IMR-90 (cell line): ENCODE results near the gene NPFF. TPM values are rescaled to one million over a fixed set of nuclear protein-coding genes. Genes with fewer than 3 reads are reported as not detected.
"Not testable (repeated sequence)": the region's sequence is repeated elsewhere in the genome, so short reads cannot be mapped to it uniquely, and the experiment has no call there.

ENCODE experiments used
- ATAC-seq: fragments of 200-7000 bp; cut with Tn5 transposase; 2 replicates; pipeline ENCODE4 v1.9.1; 2020; ENCODE audit warnings: low read depth, mild to moderate bottlenecking, moderate library complexity
- BruUV-seq: library from RNA; stranded (reverse); fragments of 400-500 nt; replicated peaks from 2 replicates; lab custom pipeline; 2021; lab: Mats Ljungman, UMichigan
- CTCF ChIA-PET: fragments of 300-600 bp; formaldehyde crosslinking; extraction: SDS; loops from one replicate; lab custom pipeline; 2021; ENCODE audit warnings: antibody characterized with exemption; lab: Yijun Ruan, JAX
- POLR2A ChIA-PET: fragments of 300-600 bp; sonication (Branson Sonifier 250); formaldehyde crosslinking; loops from one replicate; lab custom pipeline; 2022; ENCODE audit warnings: antibody characterized with exemption; ENCODE audit not compliant: unreplicated experiment; lab: Charles Lee
- DNase-seq: peaks from one replicate; pipeline ENCODE4 v3.0.0; 2013
- H2AFZ ChIP-seq: replicated peaks from 2 replicates; pipeline ENCODE3; 2013; ENCODE audit warnings: low read length, mild to moderate bottlenecking; ENCODE audit not compliant: poor library complexity
- H2AK5ac ChIP-seq: 2 replicates; pipeline ENCODE4 v1.6.1; 2013; ENCODE audit warnings: low read depth, low read length, inconsistent platforms
- H2AK9ac ChIP-seq: replicated peaks from 2 replicates; pipeline ENCODE3; 2013; ENCODE audit warnings: mild to moderate bottlenecking, low read depth, low read length, moderate library complexity; ENCODE audit not compliant: poor library complexity
- H2BK120ac ChIP-seq: 2 replicates; pipeline ENCODE4 v1.6.1; 2013; ENCODE audit warnings: low read depth, low read length, inconsistent platforms
- H2BK15ac ChIP-seq: 3 replicates; pipeline ENCODE4 v1.6.1; 2013; ENCODE audit warnings: low read depth, low read length, inconsistent platforms
- H2BK20ac ChIP-seq: 2 replicates; pipeline ENCODE4 v1.6.1; 2013; ENCODE audit warnings: low read depth, mild to moderate bottlenecking, inconsistent platforms, low read length, moderate library complexity
- H2BK5ac ChIP-seq: 2 replicates; pipeline ENCODE4 v1.6.1; 2013; ENCODE audit warnings: mild to moderate bottlenecking, low read depth, low read length, inconsistent platforms; ENCODE audit not compliant: poor library complexity, severe bottlenecking
- H3K14ac ChIP-seq: replicated peaks from 2 replicates; pipeline ENCODE4 v1.6.1; 2013; ENCODE audit warnings: low read depth, low read length, inconsistent platforms
- H3K18ac ChIP-seq: 2 replicates; pipeline ENCODE4 v1.6.1; 2013; ENCODE audit warnings: low read depth, low read length, control low read depth
- H3K23ac ChIP-seq: 2 replicates; pipeline ENCODE4 v1.6.1; 2013; ENCODE audit warnings: low read depth, low read length, inconsistent platforms
- H3K27ac ChIP-seq: 2 replicates; pipeline ENCODE4 v1.5.1; 2013; ENCODE audit warnings: mild to moderate bottlenecking, control low read depth, low read length; ENCODE audit not compliant: insufficient read depth
- H3K27me3 ChIP-seq: 2 replicates; pipeline ENCODE4 v1.6.1; 2013; ENCODE audit warnings: low read length; ENCODE audit not compliant: control insufficient read depth, insufficient read depth
- H3K36me3 ChIP-seq: 2 replicates; pipeline ENCODE4 v1.6.1; 2013; ENCODE audit warnings: low read length, mixed read lengths; ENCODE audit not compliant: control insufficient read depth, insufficient read depth
- H3K4ac ChIP-seq: 2 replicates; pipeline ENCODE4 v1.6.1; 2013; ENCODE audit warnings: low read depth, low read length, inconsistent platforms
- H3K4me1 ChIP-seq: 2 replicates; pipeline ENCODE4 v1.6.1; 2013; ENCODE audit warnings: low read length, mixed read lengths; ENCODE audit not compliant: control insufficient read depth, insufficient read depth
- H3K4me2 ChIP-seq: 2 replicates; pipeline ENCODE4 v1.6.1; 2013; ENCODE audit warnings: low read depth, mild to moderate bottlenecking, control low read depth, low read length, moderate library complexity
- H3K4me3 ChIP-seq: 2 replicates; pipeline ENCODE4 v1.5.1; 2013; ENCODE audit warnings: low read depth, mild to moderate bottlenecking, control low read depth, low read length, moderate library complexity; ENCODE audit not compliant: insufficient read depth
- H3K56ac ChIP-seq: 2 replicates; pipeline ENCODE4 v1.6.1; 2013; ENCODE audit warnings: low read length, inconsistent platforms; ENCODE audit not compliant: insufficient read depth; ENCODE audit errors: extremely low read depth
- H3K79me1 ChIP-seq, 2 experiments: 2 replicates each; pipeline ENCODE4 v1.6.1; 2013; ENCODE audit warnings: low read length in 2 of 2, inconsistent platforms in 1 of 2, low read depth in 1 of 2
- H3K9ac ChIP-seq: 2 replicates; pipeline ENCODE4 v1.6.1; 2013; ENCODE audit warnings: low read depth, low read length, control low read depth
- H3K9me1 ChIP-seq: 2 replicates; pipeline ENCODE4 v1.6.1; 2013; ENCODE audit warnings: low read length, inconsistent platforms; ENCODE audit not compliant: insufficient read depth
- H3K9me3 ChIP-seq: 2 replicates; pipeline ENCODE4 v1.6.1; 2013; ENCODE audit warnings: low read length; ENCODE audit not compliant: control insufficient read depth, insufficient read depth
- H4K20me1 ChIP-seq: 2 replicates; pipeline ENCODE4 v1.6.1; 2013; ENCODE audit warnings: low read length, inconsistent platforms; ENCODE audit not compliant: insufficient read depth
- H4K5ac ChIP-seq: 2 replicates; pipeline ENCODE4 v1.6.1; 2013; ENCODE audit warnings: mild to moderate bottlenecking, low read depth, low read length, control low read depth
- H4K8ac ChIP-seq, 2 experiments: 2 replicates each; pipeline ENCODE4 v1.6.1; 2013; ENCODE audit warnings: low read depth in 2 of 2, low read length in 2 of 2, control low read depth in 1 of 2, inconsistent platforms in 1 of 2
- H4K91ac ChIP-seq: 2 replicates; pipeline ENCODE4 v1.6.1; 2013; ENCODE audit warnings: low read depth, low read length, inconsistent platforms; ENCODE audit not compliant: insufficient read depth
- WGBS, 2 experiments: methylation state at CpG; one replicate each; pipeline versions ENCODE4 v1.1.5 to v1.1.7; 2013; ENCODE audit warnings: missing lambda C conversion rate in 2 of 2; ENCODE audit not compliant: insufficient read length in 1 of 2; ENCODE audit errors: extremely low coverage in 2 of 2; 5-methylcytosine and 5-hydroxymethylcytosine counted together
- dilution Hi-C: fragments of 300-500 bp; cut with HindIII; formaldehyde crosslinking; loops from one replicate; pipeline ENCODE4 v1.14.3; 2018; ENCODE audit warnings: low sequenced_read_pairs; ENCODE audit not compliant: unreplicated experiment
- in situ Hi-C: fragments of 300-500 bp; cut with MboI; formaldehyde crosslinking; loops from 3 replicates; pipeline ENCODE4 v1.14.3; 2019; ENCODE audit warnings: low sequenced_read_pairs, inconsistent platforms, mixed read lengths
- intact Hi-C: fragments of 100-400 bp; cut with micrococcal nuclease; formaldehyde crosslinking; loops from 2 replicates; pipeline ENCODE4 v1.10.0; 2022
- polyA plus RNA-seq, 3 experiments: library from polyadenylated mRNA; depleted of rRNA; stranded (reverse); fragments of >200 nt; gene quantifications; 2 replicates each; pipeline ENCODE4 v1.2.3, GENCODE V29; 2012; ENCODE audit warnings: low replicate concordance in 1 of 3
- total RNA-seq: library from RNA; depleted of rRNA; stranded (reverse); fragments of >200 nt; gene quantifications from 2 replicates; pipeline ENCODE4 v1.2.3, GENCODE V29; 2012

The NPFF gene
- total and polyA plus RNA-seq, 2 of the 4 experiments (the other 2 are of a cell fraction) = not detected

- H3K9ac ChIP-seq, H3K14ac ChIP-seq, H2BK15ac ChIP-seq, H4K8ac ChIP-seq, H3K4me3 ChIP-seq, H3K27ac ChIP-seq, H3K9me1 ChIP-seq, ATAC-seq, CTCF ChIA-PET, H3K4me2 ChIP-seq, DNase-seq, H3K27me3 ChIP-seq, H2BK5ac ChIP-seq, H3K9me3 ChIP-seq, POLR2A ChIA-PET, H3K4ac ChIP-seq, H2AK9ac ChIP-seq, H3K79me1 ChIP-seq, dilution Hi-C loops, intact Hi-C loops, H4K5ac ChIP-seq, H4K91ac ChIP-seq, H2BK120ac ChIP-seq, H2AK5ac ChIP-seq, BruUV-seq, H2AFZ ChIP-seq, H3K18ac ChIP-seq, H3K4me1 ChIP-seq, H3K23ac ChIP-seq, H2BK20ac ChIP-seq, H3K56ac ChIP-seq, H4K20me1 ChIP-seq: not testable (repeated sequence)
- WGBS, 2 experiments = 100% methylated on average over 1 of the region's 6 CpGs; no CpG with 5 or more reads in 1 of the 2 experiments
- in situ Hi-C loops = loop anchor here (10.0 kb wide), 1 partner anchor 196 kb away; no protein-coding TSS in a partner anchor
- peaks cover 22% of the 10 kb centered on the region for H3K36me3 ChIP-seq
Measured at GRCh38 chr12:53548354-53548753, 41.1 kb upstream of the NPFF start.
